ENCODE data around the gene ACTA1. TPM values are rescaled to one million over a fixed set of nuclear protein-coding genes. Genes with fewer than 3 reads are reported as not detected.
"Not testable (repeated sequence)": the region's sequence is repeated elsewhere in the genome, so short reads cannot be mapped to it uniquely, and the experiment has no call there.

ACTA1 gene
- total and polyA plus RNA-seq, 2 donors (not counting 1 experiment from before 2014, with no cell fraction given), result 0.21 TPM; not detected in 1

- ChIA-PET POLR2A (interaction anchor here (1.9 kb wide), 1 partner anchor 29 kb away, joined by 9 read pairs; the partner anchor contains the start of gene NUP133), CTCF (interaction anchor here (4.2 to 12.0 kb wide), 4 partner anchors 10 to 221 kb away, joined by 27 to 313 read pairs (median 41); partner anchors contain the start of gene NUP133)
- Histone ChIP-seq H3K36me3 (replicated peaks in 1 of 2; ENCODE audit: control extremely low read depth in 1 of 2, control insufficient read depth in 1 of 2, extremely low read depth in 1 of 2, insufficient read depth in 2 of 2, low read length in 1 of 2) (peaks cover 0 to 49% of the 10 kb centered on the region in 2 experiments), H3K27ac (ENCODE audit: low read length in 2 of 2) (peak overlapping the region; percentile 78 to 85), H3K27me3 (replicated peaks in 1 of 4; ENCODE audit: control extremely low read depth in 1 of 4, control insufficient read depth in 3 of 4, insufficient read depth in 4 of 4, low read length in 3 of 4) (no peaks in the 10 kb centered on the region), H3K79me2 (ENCODE audit: control insufficient read depth, insufficient read depth, low read length) (peaks cover 8% of the 10 kb centered on the region), H2AFZ (ENCODE audit: insufficient read depth, low read depth, low read length, poor library complexity, severe bottlenecking) (no peak overlapping the region), H3K4me3 (ENCODE audit: control extremely low read depth in 1 of 5, extremely low read depth in 1 of 5, insufficient read depth in 1 of 5, low read depth in 2 of 5, low read length in 4 of 5) (no peak overlapping the region), H3K9ac (ENCODE audit: low read length) (peak overlapping the region; percentile 17), H3K9me3 (ENCODE audit: control extremely low read depth in 1 of 3, control insufficient read depth in 2 of 3, insufficient read depth in 1 of 3, low read length in 2 of 3) (no peaks in the 10 kb centered on the region), H4K20me1 (ENCODE audit: control insufficient read depth, insufficient read depth, low read length, poor library complexity, severe bottlenecking) (no peaks in the 10 kb centered on the region), H3K4me2 (replicated peaks; ENCODE audit: low read depth, low read length, poor library complexity, severe bottlenecking) (peak overlapping the region; percentile 42), H3K4me1 (ENCODE audit: control insufficient read depth in 2 of 2, insufficient read depth in 2 of 2, low read length in 2 of 2) (peaks cover 40 to 41% of the 10 kb centered on the region in 2 donors)
- Mint-ChIP-seq H3K4me3 (peak overlapping the region; percentile 64), H3K9me3 (ENCODE audit: insufficient read depth) (no peaks in the 10 kb centered on the region), H3K27ac (peak overlapping the region; percentile 91), H3K4me1 (peaks cover 45% of the 10 kb centered on the region), H3K27me3 (no peaks in the 10 kb centered on the region)
- TF ChIP-seq CTCF (IDR thresholded peaks at IDR 0.05) (no peak), EZH2 (IDR thresholded peaks at IDR 0.05; ENCODE audit: borderline replicate concordance, insufficient read depth, low read depth, low read length, poor library complexity, severe bottlenecking) (no peak)
- ATAC-seq (ENCODE audit: low read depth) (peak; percentile 57), DNase-seq (peak; percentile 69)
- intact Hi-C loops (cut with micrococcal nuclease), result no loop called here
- WGBS (ENCODE audit: insufficient coverage), result 100% methylated on average over 1 of the region's 1 CpG
Observed at GRCh38 chr1:229478852-229479251, 45.0 kb upstream of the ACTA1 start.

GRCh38 chr1:229475859-229476258 lies 42.0 kb upstream of the ACTA1 start:
- ATAC-seq (ENCODE audit: low read depth); H3K27ac Mint-ChIP-seq; DNase-seq; H3K4me3 Mint-ChIP-seq; H3K27ac ChIP-seq (ENCODE audit: low read length in 2 of 2); H3K27me3 ChIP-seq (replicated peaks in 1 of 4; ENCODE audit: control extremely low read depth in 1 of 4, control insufficient read depth in 3 of 4, insufficient read depth in 4 of 4, low read length in 3 of 4); H3K4me3 ChIP-seq (ENCODE audit: control extremely low read depth in 1 of 5, extremely low read depth in 1 of 5, insufficient read depth in 1 of 5, low read depth in 2 of 5, low read length in 4 of 5); H3K9me3 ChIP-seq (ENCODE audit: control extremely low read depth in 1 of 3, control insufficient read depth in 2 of 3, insufficient read depth in 1 of 3, low read length in 2 of 3); H3K9ac ChIP-seq (ENCODE audit: low read length); H3K27me3 Mint-ChIP-seq; H3K79me2 ChIP-seq (ENCODE audit: control insufficient read depth, insufficient read depth, low read length); H2AFZ ChIP-seq (ENCODE audit: insufficient read depth, low read depth, low read length, poor library complexity, severe bottlenecking); POLR2A ChIA-PET; H4K20me1 ChIP-seq (ENCODE audit: control insufficient read depth, insufficient read depth, low read length, poor library complexity, severe bottlenecking); H3K9me3 Mint-ChIP-seq (ENCODE audit: insufficient read depth); intact Hi-C loops (cut with micrococcal nuclease); H3K4me2 ChIP-seq (replicated peaks; ENCODE audit: low read depth, low read length, poor library complexity, severe bottlenecking): not testable (repeated sequence)
- Histone ChIP-seq H3K4me1 (ENCODE audit: control insufficient read depth in 2 of 2, insufficient read depth in 2 of 2, low read length in 2 of 2) (peaks cover 27% of the 10 kb centered on the region in 2 donors), H3K36me3 (replicated peaks in 1 of 2; ENCODE audit: control extremely low read depth in 1 of 2, control insufficient read depth in 1 of 2, extremely low read depth in 1 of 2, insufficient read depth in 2 of 2, low read length in 1 of 2) (peaks cover 5 to 37% of the 10 kb centered on the region in 2 experiments)
- peaks cover 30% of the 10 kb centered on the region for H3K4me1 Mint-ChIP-seq
- CTCF ChIA-PET, result interaction anchor here (0.7 to 2.7 kb wide), 3 partner anchors 9 to 831 kb away, joined by 3 to 17 read pairs (median 3); no protein-coding TSS in a partner anchor
- WGBS (ENCODE audit: insufficient coverage), result 90% methylated on average over 2 of the region's 13 CpGs

Measured in B cell (primary cell).